Endometrium (tissue), 2 donors: ENCODE data around the gene CADM4.

ENCODE experiments used
- FAIRE-seq: peaks from 2 replicates; lab custom pipeline; 2012; peaks lifted over from hg19 to GRCh38; lab: Jason Lieb, UNC
- donor health status: control.
- donor health status: control.

CADM4 gene

GRCh38 chr19:43633520-43633919 is 6.1 kb downstream of the CADM4 start:
- no peak for FAIRE-seq

- no peak for FAIRE-seq
Observed at GRCh38 chr19:43631491-43631890, 8.2 kb downstream of the CADM4 start.

- no peak for FAIRE-seq
Observed at GRCh38 chr19:43628646-43629326, 10.9 kb downstream of the CADM4 start.

GRCh38 chr19:43626838-43627237 is 12.8 kb downstream of the CADM4 start:
- no peak for FAIRE-seq

GRCh38 chr19:43625918-43626579 is 13.6 kb downstream of the CADM4 start:
- FAIRE-seq: no peak

GRCh38 chr19:43624933-43625332 is 14.7 kb downstream of the CADM4 start:
- FAIRE-seq: no peak

- FAIRE-seq: no peak
Observed at GRCh38 chr19:43623889-43624670, 15.6 kb downstream of the CADM4 start.

- FAIRE-seq: no peak
Observed at GRCh38 chr19:43622956-43623355, 16.7 kb downstream of the CADM4 start.

GRCh38 chr19:43622070-43622469 is 17.6 kb downstream of the CADM4 start:
- no peak for FAIRE-seq

- FAIRE-seq: no peak
Observed at GRCh38 chr19:43620061-43621001, 19.3 kb downstream of the CADM4 start.

- no peak for FAIRE-seq
Observed at GRCh38 chr19:43619262-43620060, 20.2 kb downstream of the CADM4 start, which contains the start of gene ZNF428. Gene ZNF428 (minus strand): TSS chr19:43619629. CDS start chr19:43614304, 5,325 bp downstream.

GRCh38 chr19:43618921-43619261 is 20.8 kb downstream of the CADM4 start:
- FAIRE-seq: no peak

GRCh38 chr19:43616954-43617353 is 22.7 kb downstream of the CADM4 start:
- no peak for FAIRE-seq

GRCh38 chr19:43616306-43616705 is 23.3 kb downstream of the CADM4 start:
- FAIRE-seq: no peak

GRCh38 chr19:43612374-43612773 is 27.3 kb downstream of the CADM4 start:
- no peak for FAIRE-seq

GRCh38 chr19:43611788-43612187 is 27.9 kb downstream of the CADM4 start, which contains the start of gene SRRM5:
Gene SRRM5 (plus strand): TSS chr19:43612088. CDS start chr19:43612122, 34 bp downstream.
- FAIRE-seq: no peak

GRCh38 chr19:43610493-43610892 is 29.2 kb downstream of the CADM4 start:
- no peak for FAIRE-seq

GRCh38 chr19:43609872-43610271 is 29.8 kb downstream of the CADM4 start:
- FAIRE-seq: no peak

- FAIRE-seq: no peak
Observed at GRCh38 chr19:43607238-43608205, 32.1 kb downstream of the CADM4 start.
